NCI-H146 treated with DMSO at 0.1 percent for 48 hours (cell line): ENCODE results near the gene TRIM7.
"Not testable (repeated sequence)": the region's sequence is repeated elsewhere in the genome, so short reads cannot be mapped to it uniquely, and the experiment has no call there.

Experiments
- DNase-seq: peaks from one replicate; lab custom pipeline; 2025; ENCODE audit not compliant: unreplicated experiment; lab: John Stamatoyannopoulos, UW

The TRIM7 gene

GRCh38 chr5:181156758-181157157 lies 48.2 kb downstream of the TRIM7 start:
- no peak for DNase-seq

- DNase-seq = no peak
Measured at GRCh38 chr5:181153814-181154213, 51.2 kb downstream of the TRIM7 start.

- DNase-seq = no peak
Measured at GRCh38 chr5:181152406-181152805, 52.6 kb downstream of the TRIM7 start.

- no peak for DNase-seq
Measured at GRCh38 chr5:181151146-181151545, 53.9 kb downstream of the TRIM7 start.

- no peak for DNase-seq
Measured at GRCh38 chr5:181149806-181150733, 54.9 kb downstream of the TRIM7 start.

- no peak for DNase-seq
Measured at GRCh38 chr5:181149355-181149754, 55.6 kb downstream of the TRIM7 start.

GRCh38 chr5:181146927-181147636 lies 57.9 kb downstream of the TRIM7 start, which contains the start of gene OR2V2:
OR2V2 (plus strand) TSS chr5:181147586; CDS start chr5:181154943, 7,357 bp downstream.
- DNase-seq = not testable (repeated sequence)

- no peak for DNase-seq
Measured at GRCh38 chr5:181145133-181145532, 59.9 kb downstream of the TRIM7 start.
